ENCODE measurements around the gene SEPTIN8.

Gene SEPTIN8

GRCh38 chr5:132816554-132816953 lies 39.5 kb upstream of the SEPTIN8 start:
- no peak overlapping the region for H3K4me3 ChIP-seq (ENCODE audit: low read depth, low read length)
- no peak for TF ChIP-seq CTCF (conservative IDR thresholded peaks at IDR 0.05; ENCODE audit: low read depth, low read length)
- DNase-seq (ENCODE audit: low read depth) = peak; percentile 30

- TF ChIP-seq CTCF (conservative IDR thresholded peaks at IDR 0.05; ENCODE audit: low read depth, low read length) = no peak
- no peak for DNase-seq (ENCODE audit: low read depth)
- H3K4me3 ChIP-seq (ENCODE audit: low read depth, low read length) = no peak overlapping the region
Measured at GRCh38 chr5:132816083-132816482, 39.0 kb upstream of the SEPTIN8 start.

- TF ChIP-seq CTCF (conservative IDR thresholded peaks at IDR 0.05; ENCODE audit: low read depth, low read length) = no peak
- peak; percentile 68 for DNase-seq (ENCODE audit: low read depth)
- H3K4me3 ChIP-seq (ENCODE audit: low read depth, low read length) = no peak overlapping the region
Measured at GRCh38 chr5:132815454-132815853, 38.4 kb upstream of the SEPTIN8 start.

- no peak overlapping the region for H3K4me3 ChIP-seq (ENCODE audit: low read depth, low read length)
- TF ChIP-seq CTCF (conservative IDR thresholded peaks at IDR 0.05; ENCODE audit: low read depth, low read length) = no peak
- no peak for DNase-seq (ENCODE audit: low read depth)
Measured at GRCh38 chr5:132814503-132815294, 37.7 kb upstream of the SEPTIN8 start.

- DNase-seq (ENCODE audit: low read depth) = peak; percentile 20
- H3K4me3 ChIP-seq (ENCODE audit: low read depth, low read length) = peak overlapping the region; percentile 35
- TF ChIP-seq CTCF (conservative IDR thresholded peaks at IDR 0.05; ENCODE audit: low read depth, low read length) = no peak
Measured at GRCh38 chr5:132813599-132814502, 36.8 kb upstream of the SEPTIN8 start.

GRCh38 chr5:132812781-132813598 lies 36.0 kb upstream of the SEPTIN8 start, which contains the start of gene SOWAHA:
TSS of gene SOWAHA (plus strand) at chr5:132813302. CDS start at chr5:132813622, 320 bp downstream.
- no peak for TF ChIP-seq CTCF (conservative IDR thresholded peaks at IDR 0.05; ENCODE audit: low read depth, low read length)
- DNase-seq (ENCODE audit: low read depth) = no peak
- H3K4me3 ChIP-seq (ENCODE audit: low read depth, low read length) = peak within 1 kb of the TSS; percentile 35
